ENCODE results near the gene AXDND1. TPM values are rescaled to one million over a fixed set of nuclear protein-coding genes. Genes with fewer than 3 reads are reported as not detected.
"Not testable (repeated sequence)": the region's sequence is repeated elsewhere in the genome, so short reads cannot be mapped to it uniquely, and the experiment has no call there.

Gene AXDND1
- polyA plus RNA-seq, 6 donors from 2014 or later = 0.08 TPM; not detected in 5

DNA sequence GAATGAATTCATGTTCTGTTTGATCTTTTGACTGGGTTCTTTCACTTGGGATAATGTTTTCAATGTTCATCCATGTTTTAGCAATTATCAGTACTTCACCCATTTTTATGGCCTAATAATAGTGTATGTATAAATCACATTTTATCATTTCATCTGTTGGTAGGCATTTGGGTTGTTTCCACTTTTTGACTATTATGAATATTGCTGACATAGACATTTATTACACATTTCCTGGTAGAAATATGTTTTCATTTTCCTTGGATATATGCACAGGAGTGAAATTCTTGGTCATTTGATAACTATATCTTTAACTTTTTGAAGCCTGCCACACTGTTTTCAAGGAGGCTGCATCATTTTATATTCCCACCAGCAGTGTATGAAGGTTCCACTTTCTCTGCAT is 79.8 kb downstream of the AXDND1 start:
- H3K27ac Mint-ChIP-seq = no peak overlapping the region
- H3K4me1 Mint-ChIP-seq = no peaks in the 10 kb centered on the region

DNA sequence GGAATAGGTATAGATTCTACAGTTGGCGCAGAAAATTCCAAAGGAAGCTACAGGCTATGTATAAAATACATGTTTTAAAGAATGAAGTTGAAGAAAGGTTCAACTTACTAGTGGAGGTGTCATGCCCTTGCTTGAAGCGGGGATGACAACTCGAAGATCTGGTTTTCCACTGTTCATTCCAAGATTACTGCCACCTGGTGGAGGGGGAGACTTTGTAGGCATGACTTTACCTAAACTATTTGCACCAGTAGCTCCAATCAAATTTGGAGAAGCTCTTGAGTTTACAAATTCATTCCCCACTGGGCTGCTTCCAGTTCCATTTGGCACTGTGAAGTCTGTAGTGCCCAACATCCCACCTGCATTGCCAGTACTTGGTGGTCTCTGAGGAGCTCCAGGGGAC is 81.7 kb downstream of the AXDND1 start:
- Mint-ChIP-seq H3K9me3 (peaks cover 0 to 10% (median 3%) of the 10 kb centered on the region in 7 donors), H3K4me3 (no peak overlapping the region), H3K36me3 (peaks cover 0 to 8% of the 10 kb centered on the region in 2 donors), H3K27me3 (peaks cover 8 to 41% (median 21%) of the 10 kb centered on the region in 3 donors), H3K4me1 (no peaks in the 10 kb centered on the region), H3K27ac (no peak overlapping the region)
- ATAC-seq (ENCODE audit: low read depth in 2 of 2) (no peak), DNase-seq (no peak)

More for the DNA sequence above, 79.8 kb downstream of the AXDND1 start:
- H3K4me3 Mint-ChIP-seq = no peak overlapping the region
- no peak for ATAC-seq (ENCODE audit: low read depth in 2 of 2)
- no peak for DNase-seq
- peaks cover 0 to 4% (median 0%) of the 10 kb centered on the region in 7 donors for H3K9me3 Mint-ChIP-seq
- no peaks in the 10 kb centered on the region for H3K36me3 Mint-ChIP-seq
- peaks cover 9 to 28% (median 15%) of the 10 kb centered on the region in 3 donors for H3K27me3 Mint-ChIP-seq

DNA sequence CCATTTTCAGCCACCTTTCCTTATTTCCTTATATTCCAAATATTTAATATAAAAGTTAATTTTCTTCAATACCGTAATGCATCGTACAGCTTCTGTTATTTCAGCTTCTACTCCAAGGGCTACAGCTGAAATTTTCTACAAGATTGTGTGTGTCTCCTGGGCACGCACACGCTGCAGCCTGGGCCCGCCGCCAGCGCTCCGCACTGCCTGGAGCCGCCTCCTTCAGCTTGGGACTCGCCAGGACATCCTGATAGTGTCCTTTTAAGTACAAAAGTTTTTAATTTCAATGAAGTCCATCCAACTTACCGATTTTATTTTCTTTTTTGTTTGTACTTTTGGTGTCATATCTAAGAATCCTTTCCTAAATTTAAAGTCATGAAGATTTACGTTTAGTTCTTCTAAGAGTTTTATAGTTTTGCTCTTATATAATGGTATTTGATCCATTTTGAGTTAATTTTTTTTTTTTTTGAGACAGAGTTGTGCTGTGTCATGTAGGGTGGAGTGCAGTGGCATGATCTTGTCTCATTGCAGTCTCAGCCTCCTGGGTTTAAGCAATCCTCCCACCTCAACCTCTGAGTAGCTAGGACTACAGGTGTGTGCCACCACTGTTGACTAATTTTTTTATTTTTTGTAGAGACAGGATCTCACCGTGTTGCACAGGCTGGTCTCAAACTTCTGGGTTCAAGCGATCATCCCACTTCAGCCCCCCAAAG is 82.8 kb downstream of the AXDND1 start:
- Mint-ChIP-seq H3K4me3 (no peak overlapping the region), H3K36me3 (peaks cover 0 to 8% of the 10 kb centered on the region in 2 donors), H3K9me3 (peaks cover 0 to 10% (median 3%) of the 10 kb centered on the region in 7 donors), H3K27ac (no peak overlapping the region), H3K4me1 (no peaks in the 10 kb centered on the region), H3K27me3 (peaks cover 8 to 41% (median 21%) of the 10 kb centered on the region in 3 donors)
- no peak for DNase-seq
- ATAC-seq (ENCODE audit: low read depth in 2 of 2) = no peak

DNA sequence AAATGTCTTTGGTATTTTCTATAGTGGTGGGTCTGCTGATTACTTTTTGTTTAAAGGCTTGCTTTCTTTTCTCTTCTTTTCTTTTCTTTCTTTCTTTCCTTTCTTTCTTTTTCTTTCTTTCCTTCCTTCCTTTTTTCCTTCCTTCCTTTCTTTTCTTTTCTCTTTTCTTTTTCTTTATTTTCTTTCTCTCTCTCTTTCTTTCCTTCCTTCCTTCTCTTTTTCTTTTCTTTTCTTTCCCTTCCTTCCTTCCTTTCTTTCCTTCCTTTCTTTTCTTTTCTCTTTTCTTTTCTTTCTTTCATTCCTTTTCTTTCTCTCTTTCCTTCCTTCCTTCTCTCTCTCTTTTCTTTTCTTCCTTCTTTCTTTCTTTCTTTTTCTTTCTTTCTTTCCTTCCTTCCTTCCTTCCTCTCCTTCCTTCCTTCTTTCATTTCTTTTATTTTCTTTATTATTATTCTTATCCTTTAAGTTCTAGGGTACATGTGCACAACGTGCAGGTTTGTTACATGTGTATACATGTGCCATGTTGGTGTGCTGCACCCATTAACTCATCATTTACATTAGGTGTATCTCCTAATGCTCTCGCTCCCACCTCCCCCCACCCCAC is 93.9 kb downstream of the AXDND1 start:
- ATAC-seq (ENCODE audit: low read depth in 2 of 2) = not testable (repeated sequence)

DNA sequence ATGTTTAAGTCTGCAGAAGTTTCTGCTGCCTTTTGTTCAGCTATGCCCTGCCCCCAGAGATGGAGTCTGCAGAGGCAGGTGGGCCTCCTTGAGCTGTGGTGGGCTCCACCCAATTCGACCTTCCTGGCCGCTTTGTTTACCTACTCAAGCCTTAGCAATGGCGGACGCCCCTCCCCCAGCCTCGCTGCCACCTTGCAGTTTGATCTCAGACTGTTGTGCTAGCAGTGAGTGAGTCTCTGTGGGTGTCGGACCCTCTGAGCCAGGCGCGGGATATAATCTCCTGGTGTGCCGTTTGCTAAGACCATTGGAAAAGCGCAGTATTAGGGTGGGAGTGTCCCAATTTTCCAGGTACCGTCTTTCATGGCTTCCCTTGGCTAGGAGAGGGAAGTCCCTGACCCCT is 99.9 kb downstream of the AXDND1 start:
- ATAC-seq (ENCODE audit: low read depth in 2 of 2); H3K27me3 Mint-ChIP-seq: not testable (repeated sequence)

More for the DNA sequence above, 93.9 kb downstream of the AXDND1 start:
- H3K4me3 Mint-ChIP-seq, H3K27me3 Mint-ChIP-seq, H3K36me3 Mint-ChIP-seq, H3K4me1 Mint-ChIP-seq, DNase-seq: not testable (repeated sequence)
- Mint-ChIP-seq H3K27ac (peak overlapping the region in 1 of 6 donors; percentile 94), H3K9me3 (peaks cover 2 to 14% (median 10%) of the 10 kb centered on the region in 7 donors)

DNA sequence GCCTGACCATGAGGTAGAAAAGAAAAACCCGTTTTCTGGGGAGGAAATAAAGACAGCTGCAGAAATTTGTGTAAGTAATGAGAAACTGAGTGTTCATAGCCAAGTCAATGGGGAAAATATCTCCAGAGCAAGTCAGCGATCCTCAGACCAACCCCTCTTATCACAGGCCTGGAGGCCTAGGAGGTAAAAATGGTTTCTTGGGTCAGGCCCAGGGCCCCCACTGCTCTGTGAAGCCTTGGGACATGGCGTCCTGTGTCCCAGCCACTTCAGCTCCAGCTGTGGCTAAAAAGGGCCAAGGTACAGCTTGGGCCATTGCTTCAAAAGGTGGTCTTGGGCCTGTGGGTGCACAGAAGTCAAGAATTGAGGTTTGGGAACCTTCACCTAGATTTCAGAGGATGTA is 108.9 kb downstream of the AXDND1 start:
- H3K27ac Mint-ChIP-seq = no peak overlapping the region
- peaks cover 0 to 12% (median 8%) of the 10 kb centered on the region in 3 donors for H3K27me3 Mint-ChIP-seq
- ATAC-seq (ENCODE audit: low read depth in 2 of 2) (no peak), DNase-seq (no peak)
- H3K36me3 Mint-ChIP-seq = peaks cover 17 to 31% of the 10 kb centered on the region in 2 donors
- H3K4me3 Mint-ChIP-seq = no peak overlapping the region
- no peaks in the 10 kb centered on the region for H3K4me1 Mint-ChIP-seq
- peaks cover 20 to 59% (median 51%) of the 10 kb centered on the region in 7 donors for H3K9me3 Mint-ChIP-seq

More for the DNA sequence above, 99.9 kb downstream of the AXDND1 start:
- not testable (repeated sequence) for H3K4me1 Mint-ChIP-seq, H3K36me3 Mint-ChIP-seq, DNase-seq, H3K4me3 Mint-ChIP-seq, H3K27ac Mint-ChIP-seq
- peaks cover 4 to 30% (median 19%) of the 10 kb centered on the region in 7 donors for H3K9me3 Mint-ChIP-seq

DNA sequence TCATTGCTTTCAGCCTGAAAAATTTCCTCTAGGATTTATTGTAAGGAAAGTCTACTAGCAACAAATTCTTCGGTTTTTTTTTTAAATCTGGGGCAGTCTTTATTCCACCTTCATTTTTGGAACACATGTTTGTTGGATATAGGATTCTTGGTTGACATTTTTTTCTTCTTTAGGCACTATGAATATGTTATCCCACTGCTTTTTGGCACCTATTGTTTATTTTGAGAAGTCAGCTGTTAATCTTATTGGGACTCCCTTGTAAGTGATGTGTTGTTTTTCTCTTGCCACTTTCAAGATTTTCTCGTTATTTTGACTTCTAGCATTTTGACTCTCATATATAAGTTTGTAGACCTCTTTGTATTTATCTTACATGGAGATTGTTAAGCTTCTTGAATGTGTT is 110.7 kb downstream of the AXDND1 start:
- ATAC-seq (ENCODE audit: low read depth in 2 of 2) = no peak
- no peak overlapping the region for H3K27ac Mint-ChIP-seq
- H3K27me3 Mint-ChIP-seq = peaks cover 0 to 8% (median 6%) of the 10 kb centered on the region in 3 donors
- H3K4me1 Mint-ChIP-seq = no peaks in the 10 kb centered on the region
- no peak overlapping the region for H3K4me3 Mint-ChIP-seq
- peaks cover 21 to 69% (median 60%) of the 10 kb centered on the region in 7 donors for H3K9me3 Mint-ChIP-seq
- peaks cover 17 to 31% of the 10 kb centered on the region in 2 donors for H3K36me3 Mint-ChIP-seq
- no peak for DNase-seq

DNA sequence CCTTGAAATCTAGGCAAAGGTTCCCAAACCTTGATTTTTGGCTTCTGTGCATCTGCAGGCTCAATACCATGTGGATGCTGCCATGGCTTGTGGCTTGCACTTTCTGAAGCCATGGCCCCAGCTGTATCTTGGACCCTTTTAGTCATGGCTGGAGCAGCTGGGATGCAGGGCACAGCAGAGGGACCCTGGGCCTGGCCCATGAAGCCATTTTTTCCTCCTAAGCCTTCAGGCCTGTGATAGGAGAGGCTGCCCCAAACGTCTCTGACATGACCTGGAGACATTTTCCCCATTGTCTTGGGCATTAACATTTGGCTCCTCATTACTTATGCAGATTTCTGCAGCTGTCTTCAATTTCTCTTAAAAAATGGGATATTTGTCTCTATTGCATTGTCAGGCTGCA is 112.6 kb downstream of the AXDND1 start:
- ATAC-seq (ENCODE audit: low read depth in 2 of 2) = no peak
- no peak for DNase-seq
- Mint-ChIP-seq H3K4me1 (no peaks in the 10 kb centered on the region), H3K9me3 (peaks cover 23 to 70% (median 64%) of the 10 kb centered on the region in 7 donors), H3K27me3 (peaks cover under 1 to 8% (median 4%) of the 10 kb centered on the region in 3 donors), H3K36me3 (peaks cover 17 to 33% of the 10 kb centered on the region in 2 donors), H3K4me3 (no peak overlapping the region), H3K27ac (no peak overlapping the region)

DNA sequence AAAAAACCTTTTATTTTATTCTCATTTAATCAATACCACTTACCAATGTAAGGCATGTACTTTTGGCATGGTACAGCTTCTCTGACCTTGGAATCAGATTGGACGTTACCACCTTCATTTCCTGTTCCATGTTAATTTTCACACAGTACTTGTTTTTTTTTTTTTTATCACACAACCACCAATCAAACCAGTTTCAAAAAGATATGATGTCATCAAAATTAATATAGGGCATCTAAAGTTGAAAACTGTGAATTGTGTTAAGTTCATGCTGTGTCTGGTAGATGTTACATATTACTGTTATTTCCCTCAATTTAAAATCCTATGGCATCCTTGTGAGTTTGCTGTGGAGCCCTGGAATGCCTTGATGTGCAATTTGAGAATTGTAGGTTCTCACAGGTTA is 124.8 kb downstream of the AXDND1 start:
- Mint-ChIP-seq H3K27me3 (peaks cover 0 to 9% (median 4%) of the 10 kb centered on the region in 3 donors), H3K27ac (no peak overlapping the region), H3K36me3 (peaks cover 0 to 20% of the 10 kb centered on the region in 2 donors), H3K4me1 (no peaks in the 10 kb centered on the region), H3K9me3 (peaks cover 3 to 33% (median 19%) of the 10 kb centered on the region in 7 donors), H3K4me3 (no peak overlapping the region)
- ATAC-seq (ENCODE audit: low read depth in 2 of 2) (no peak), DNase-seq (no peak)

DNA sequence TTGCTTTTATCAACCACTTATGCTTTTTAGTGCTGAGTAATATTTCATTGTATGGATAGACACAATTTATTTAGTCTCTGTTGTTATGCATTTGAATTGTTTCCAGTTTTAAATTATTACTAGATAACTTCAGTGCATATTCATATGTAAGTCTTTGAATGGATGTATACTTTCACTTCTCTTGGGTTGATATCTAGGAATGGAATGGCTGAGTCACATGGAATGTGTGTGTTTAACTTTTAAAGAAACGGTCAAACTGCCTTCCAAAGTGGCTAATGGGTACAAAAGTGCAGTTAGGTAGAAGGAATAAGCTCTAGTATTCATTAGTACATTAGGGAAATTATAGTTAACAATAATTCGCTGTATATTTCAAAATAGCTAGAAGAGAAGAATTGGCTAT is 127.6 kb downstream of the AXDND1 start:
- Mint-ChIP-seq H3K9me3 (peaks cover 0 to 14% (median 5%) of the 10 kb centered on the region in 7 donors), H3K4me1 (no peaks in the 10 kb centered on the region), H3K27me3 (peaks cover 8 to 26% (median 15%) of the 10 kb centered on the region in 3 donors), H3K4me3 (no peak overlapping the region), H3K27ac (no peak overlapping the region), H3K36me3 (peaks cover 0 to 6% of the 10 kb centered on the region in 2 donors)
- DNase-seq (no peak), ATAC-seq (ENCODE audit: low read depth in 2 of 2) (no peak)

DNA sequence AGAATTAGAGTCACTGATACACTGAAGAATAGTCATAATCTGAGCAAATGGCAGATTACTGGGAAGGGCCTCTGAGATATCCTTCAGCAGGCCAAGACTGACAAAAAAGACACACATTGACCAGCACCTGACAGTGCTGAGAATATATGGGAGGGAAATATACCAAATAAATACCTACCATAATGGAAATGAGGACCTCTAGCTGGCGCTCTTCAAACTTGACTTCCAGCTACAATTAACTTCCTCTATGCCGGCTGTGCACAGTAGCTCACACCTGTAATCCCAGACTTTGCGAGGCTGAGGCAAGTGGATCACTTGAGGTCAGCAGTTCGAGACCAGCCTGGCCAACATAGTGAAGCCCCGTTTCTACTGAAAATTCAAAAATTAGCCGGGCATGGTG is 140.4 kb downstream of the AXDND1 start:
- no peaks in the 10 kb centered on the region for H3K36me3 Mint-ChIP-seq
- ATAC-seq (ENCODE audit: low read depth in 2 of 2) (no peak), DNase-seq (no peak)
- peaks cover 0 to 4% (median 0%) of the 10 kb centered on the region in 7 donors for H3K9me3 Mint-ChIP-seq
- no peak overlapping the region for H3K27ac Mint-ChIP-seq
- no peaks in the 10 kb centered on the region for H3K27me3 Mint-ChIP-seq
- H3K4me3 Mint-ChIP-seq = no peak overlapping the region
- H3K4me1 Mint-ChIP-seq = peaks cover 7 to 16% (median 9%) of the 10 kb centered on the region in 3 donors

DNA sequence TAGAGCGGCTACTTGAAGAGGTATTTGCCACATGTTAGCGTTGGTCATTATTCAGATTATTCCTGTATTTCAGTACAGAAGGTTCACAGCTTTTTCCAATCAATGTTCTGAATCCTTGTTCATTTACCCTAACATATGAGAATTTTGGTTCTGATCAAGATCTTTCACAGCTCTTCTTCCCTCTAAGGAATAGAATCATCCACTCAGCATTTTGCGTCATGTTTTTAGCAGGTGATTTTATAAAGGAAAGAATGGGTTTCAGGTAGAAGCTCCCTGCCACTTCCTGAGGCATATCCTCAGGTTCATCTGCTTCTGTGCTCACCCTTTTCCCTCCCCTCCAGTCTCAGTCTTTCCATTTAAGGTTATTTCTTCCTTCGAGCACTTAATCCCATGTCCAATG is 143.6 kb downstream of the AXDND1 start:
- Mint-ChIP-seq H3K27me3 (no peaks in the 10 kb centered on the region), H3K9me3 (peaks cover 3 to 19% (median 8%) of the 10 kb centered on the region in 7 donors), H3K4me3 (peak overlapping the region in 1 of 8 donors; percentile 54), H3K36me3 (no peaks in the 10 kb centered on the region), H3K27ac (no peak overlapping the region), H3K4me1 (peaks cover 7 to 18% (median 9%) of the 10 kb centered on the region in 3 donors)
- ATAC-seq (ENCODE audit: low read depth in 2 of 2) (no peak), DNase-seq (no peak)

DNA sequence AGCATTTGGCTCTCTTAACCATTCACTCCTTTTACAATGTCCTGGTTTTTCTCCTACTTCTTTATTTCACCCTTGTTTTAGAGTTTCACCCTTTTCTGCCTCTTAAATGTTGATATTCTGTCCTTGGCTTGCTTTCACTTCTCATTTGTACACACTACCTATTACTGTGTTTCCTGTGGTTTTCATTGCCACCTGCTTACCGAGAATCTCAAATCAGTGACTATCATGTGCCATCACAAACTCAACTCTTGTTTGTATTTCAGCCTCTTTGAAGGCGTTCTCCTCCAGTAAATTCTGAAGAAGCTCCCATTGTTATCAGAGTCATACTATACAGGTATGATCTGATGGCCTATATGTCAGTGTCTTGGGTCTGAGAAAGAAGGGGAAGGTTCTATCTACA is 144.3 kb downstream of the AXDND1 start:
- Mint-ChIP-seq H3K36me3 (no peaks in the 10 kb centered on the region), H3K9me3 (peaks cover 3 to 19% (median 10%) of the 10 kb centered on the region in 7 donors), H3K27ac (peak overlapping the region in 1 of 6 donors; percentile 3), H3K27me3 (no peaks in the 10 kb centered on the region), H3K4me3 (no peak overlapping the region), H3K4me1 (peaks cover 7 to 18% (median 9%) of the 10 kb centered on the region in 3 donors)
- peak; percentile 0 for DNase-seq
- ATAC-seq (ENCODE audit: low read depth in 2 of 2) = peak; percentile 68 to 75
